Pulmonary artery endothelial cell (primary cell): ENCODE data around the gene SMG6. TPM values are rescaled to one million over a fixed set of nuclear protein-coding genes. Genes with fewer than 3 reads are reported as not detected.
"Not testable (repeated sequence)": the region's sequence is repeated elsewhere in the genome, so short reads cannot be mapped to it uniquely, and the experiment has no call there.

Experiments used
- DNase-seq: peaks from one replicate; pipeline ENCODE4 v3.0.0-alpha.2; 2011; ENCODE audit warnings: low read depth, low spot score
- total RNA-seq: library from RNA; depleted of rRNA; stranded (reverse); fragments of >200 nt; gene quantifications from 2 replicates; pipeline ENCODE4 v1.2.3, GENCODE V29; 2014

SMG6 gene
- total RNA-seq, 1 donor from 2014 or later: 24.9 TPM

- DNase-seq: no peak
These were observed 153.7 kb downstream of the SMG6 start for GRCh38 chr17:2149934-2150333.

- DNase-seq: no peak
These were observed 157.3 kb downstream of the SMG6 start for GRCh38 chr17:2146132-2146871.

DNA sequence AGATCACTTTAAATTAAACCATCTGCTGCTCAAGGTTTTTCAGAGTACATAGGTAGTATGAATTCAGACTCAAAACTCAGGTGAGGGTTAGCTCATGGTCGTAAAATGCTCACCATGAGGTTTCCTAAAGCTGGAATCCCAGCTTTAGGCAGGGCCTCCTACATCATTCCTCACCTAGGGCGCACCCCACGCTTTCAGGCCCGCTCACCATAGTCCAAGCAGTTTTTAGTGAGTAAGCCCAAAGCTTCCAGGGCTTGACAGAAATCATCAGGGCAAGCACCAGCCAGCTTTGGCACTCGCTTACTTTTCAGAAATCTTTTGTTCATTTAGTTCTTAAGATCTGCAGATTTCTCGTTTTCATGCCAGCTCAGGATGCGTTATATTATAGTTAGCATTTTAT, 158.9 kb downstream of the SMG6 start:
- no peak for DNase-seq

GRCh38 chr17:2143332-2143731, 160.3 kb downstream of the SMG6 start:
- no peak for DNase-seq

DNA sequence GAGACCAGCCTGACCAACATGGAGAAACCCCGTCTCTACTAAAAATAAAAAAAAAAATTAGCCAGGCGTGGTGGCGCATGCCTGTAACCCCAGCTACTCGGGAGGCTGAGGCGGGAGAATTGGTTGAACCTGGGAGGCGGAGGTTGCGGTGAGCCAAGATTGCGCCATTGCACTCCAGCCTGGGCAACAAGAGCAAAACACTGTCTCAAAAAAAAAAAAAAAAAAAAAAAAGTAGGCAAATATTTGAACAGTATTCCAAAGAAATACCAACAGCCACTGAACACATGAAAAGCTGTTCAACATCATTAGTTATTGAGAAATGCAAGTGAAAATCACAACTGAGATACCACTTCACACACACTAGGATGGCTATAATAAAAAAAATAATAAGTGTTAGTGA, 160.9 kb downstream of the SMG6 start:
- not testable (repeated sequence) for DNase-seq

DNA sequence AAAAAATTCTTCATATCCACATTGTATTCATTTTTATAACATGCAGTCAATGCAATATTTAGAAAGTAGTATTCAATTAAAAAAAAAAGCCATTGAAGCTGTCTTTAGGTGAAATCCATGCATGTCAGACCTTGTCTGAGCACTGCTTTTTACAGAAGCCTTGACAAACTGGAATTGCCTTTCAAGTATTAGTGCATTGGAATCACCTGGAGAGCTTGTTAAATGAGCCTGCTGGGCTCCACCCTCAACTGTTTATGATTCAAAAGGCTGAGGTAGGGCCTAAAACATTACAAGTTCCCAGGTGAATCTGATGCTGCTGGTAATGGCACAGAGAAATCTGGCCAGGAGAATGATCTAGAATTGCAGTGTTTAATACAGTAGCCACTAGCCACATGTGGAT, 162.9 kb downstream of the SMG6 start:
- DNase-seq: no peak

DNA sequence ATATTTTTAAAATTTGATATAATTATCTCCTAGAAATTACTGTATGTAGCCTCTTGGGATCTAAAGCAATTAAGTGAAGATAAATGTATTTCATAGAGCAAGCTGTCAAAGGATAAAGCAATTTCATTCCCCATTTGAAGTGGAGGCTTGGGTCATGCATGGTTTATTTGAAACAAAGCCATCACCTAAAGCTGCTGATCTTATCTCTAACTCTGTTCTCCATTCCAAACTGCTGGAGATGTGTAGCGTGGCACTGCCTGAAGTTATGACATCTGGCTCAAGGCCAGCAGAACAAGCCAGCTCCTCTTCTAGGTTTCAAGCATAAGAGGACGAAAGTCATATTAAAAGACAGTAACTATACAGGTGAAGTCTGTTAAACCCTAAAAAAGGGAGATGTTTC, 164.8 kb downstream of the SMG6 start:
- no peak for DNase-seq

DNA sequence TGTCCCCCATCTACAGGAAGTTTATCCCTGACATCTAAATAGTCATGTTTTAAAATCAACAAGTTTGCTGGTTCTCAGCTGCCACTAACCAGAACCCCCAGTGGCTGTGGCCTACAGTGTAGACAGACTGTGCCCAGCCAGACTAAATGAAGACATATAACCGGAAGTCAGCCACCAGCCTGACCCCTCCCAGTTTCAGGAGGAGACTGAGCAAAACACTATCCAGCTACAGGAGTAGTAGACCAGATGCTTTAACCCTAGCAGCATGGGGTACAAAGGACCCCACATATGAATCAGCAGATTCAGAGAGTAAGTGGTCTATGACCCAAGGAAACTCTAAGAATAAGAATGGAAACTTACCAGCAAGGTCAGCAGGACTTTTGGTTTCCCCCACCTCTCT, 165.3 kb downstream of the SMG6 start:
- DNase-seq: no peak

DNA sequence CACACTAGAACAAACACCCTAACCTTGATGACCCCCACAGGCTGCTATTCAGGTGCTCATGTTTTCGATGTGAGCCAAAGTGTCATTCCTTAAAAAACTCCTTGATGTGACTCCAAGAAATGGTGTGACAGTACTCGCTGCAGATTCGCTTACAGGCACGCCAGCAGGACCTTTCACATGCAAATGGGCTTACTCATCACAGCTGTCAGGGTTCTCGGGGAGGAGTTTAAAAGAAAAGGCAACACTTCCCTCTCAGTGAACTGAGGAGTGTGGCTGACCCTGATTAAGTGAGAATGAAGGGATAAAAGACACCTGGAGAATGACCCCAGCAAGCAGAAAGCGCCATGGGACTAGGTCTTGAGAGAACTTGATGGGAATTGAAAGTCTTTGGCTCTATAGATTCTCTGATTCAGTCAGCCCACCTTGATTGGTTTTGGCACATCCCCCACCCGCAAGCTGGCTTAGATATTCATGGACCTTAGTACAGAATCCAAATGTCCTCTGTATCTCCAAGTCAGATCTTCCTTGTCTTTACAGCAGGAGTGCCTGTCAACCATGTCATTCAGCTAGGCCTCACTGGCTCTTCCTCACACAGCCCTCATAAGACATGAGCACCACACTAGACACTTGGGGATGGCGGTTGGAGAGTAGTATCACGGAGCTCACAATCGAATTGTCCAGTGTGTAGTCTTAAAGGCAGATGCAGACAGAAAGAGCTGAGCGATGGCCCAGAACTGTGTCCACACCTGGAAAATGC, 166.1 kb downstream of the SMG6 start:
- no peak for DNase-seq

DNA sequence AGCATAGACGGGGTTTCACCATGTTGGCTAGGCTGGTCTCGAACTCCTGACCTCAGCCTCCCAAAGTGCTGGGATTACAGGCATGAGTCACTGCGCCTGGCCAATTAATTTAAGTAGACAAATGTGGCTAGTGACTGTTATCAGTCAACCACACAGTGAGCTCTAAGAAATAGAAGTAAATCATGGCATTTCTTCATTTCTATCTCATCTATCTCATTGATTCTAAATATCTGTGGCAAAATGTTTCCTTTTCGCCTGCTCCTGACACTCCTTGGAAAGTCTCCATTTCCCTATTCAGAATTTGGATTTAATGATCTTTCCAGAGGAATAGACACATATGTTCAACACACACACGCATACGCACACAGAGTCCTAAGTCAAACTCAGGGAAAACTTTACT, 167.3 kb downstream of the SMG6 start:
- DNase-seq: no peak

DNA sequence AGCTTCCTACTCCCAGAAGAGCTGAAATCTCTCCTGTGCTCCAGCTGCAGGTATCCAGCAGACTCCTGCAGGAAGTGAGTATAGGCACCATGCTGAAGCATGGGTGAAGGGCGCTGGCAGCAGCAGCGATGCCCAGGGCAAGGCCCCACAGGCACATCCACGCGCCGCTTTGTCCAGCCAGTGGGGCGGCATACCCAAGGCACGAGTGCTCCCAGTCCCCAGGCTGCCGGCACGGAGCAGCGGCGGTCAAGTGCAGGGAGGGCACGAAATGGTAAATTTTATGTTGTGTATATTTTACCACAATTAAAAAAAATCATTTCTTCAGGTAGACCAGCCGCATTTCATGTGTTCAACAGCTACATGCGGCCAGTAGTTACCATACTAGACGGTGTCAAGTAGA, 175.6 kb downstream of the SMG6 start:
- no peak for DNase-seq

- DNase-seq: no peak
These were observed 178.5 kb downstream of the SMG6 start for GRCh38 chr17:2125013-2125535.

DNA sequence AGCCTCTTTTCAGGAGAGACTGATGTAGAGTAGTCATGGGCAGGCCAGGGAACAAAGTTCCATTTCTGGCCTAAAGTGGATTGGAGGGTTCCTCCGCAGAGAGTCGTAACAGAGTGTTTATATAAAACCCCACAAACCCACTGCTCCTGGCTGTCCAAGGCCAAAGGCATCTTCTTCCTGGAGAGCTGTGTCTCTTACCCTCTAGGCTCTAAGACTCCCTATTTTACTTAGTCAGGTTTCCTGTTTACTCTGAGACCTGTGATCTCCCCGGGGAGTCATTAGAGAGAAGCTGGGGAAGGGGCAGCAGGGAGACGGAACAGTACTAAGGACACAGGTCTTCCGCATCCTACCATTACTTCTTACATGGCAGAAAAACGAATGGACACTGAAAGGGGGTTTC, 179.2 kb downstream of the SMG6 start:
- no peak for DNase-seq

- DNase-seq: no peak
These were observed 180.0 kb downstream of the SMG6 start for GRCh38 chr17:2123375-2124251.

- no peak for DNase-seq
These were observed 180.8 kb downstream of the SMG6 start for GRCh38 chr17:2122641-2123302.

- no peak for DNase-seq
These were observed 182.8 kb downstream of the SMG6 start for GRCh38 chr17:2120586-2121335.

- DNase-seq: no peak
These were observed 190.3 kb downstream of the SMG6 start for GRCh38 chr17:2113279-2113622.

DNA sequence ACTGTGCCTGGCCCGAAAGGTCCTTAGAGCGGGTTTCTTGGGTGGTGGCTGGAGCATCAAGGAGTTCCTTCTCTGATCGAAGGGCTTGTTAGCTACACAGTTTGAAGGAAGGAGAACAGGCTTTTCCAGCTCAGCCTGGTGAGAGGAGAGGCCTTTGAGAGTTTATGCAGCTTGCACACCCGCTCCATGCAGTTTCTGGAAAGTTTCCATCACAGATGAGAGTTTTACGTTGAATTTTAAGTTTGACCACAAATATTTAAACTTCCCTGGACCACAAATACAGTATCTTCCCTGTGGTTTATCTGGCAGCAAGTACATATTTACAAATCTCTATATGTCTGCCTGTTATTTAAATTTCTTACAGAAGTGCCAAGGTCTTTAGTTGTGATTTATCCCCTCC, 191.9 kb downstream of the SMG6 start:
- no peak for DNase-seq

GRCh38 chr17:2110436-2110835, 193.1 kb downstream of the SMG6 start:
- DNase-seq: no peak

DNA sequence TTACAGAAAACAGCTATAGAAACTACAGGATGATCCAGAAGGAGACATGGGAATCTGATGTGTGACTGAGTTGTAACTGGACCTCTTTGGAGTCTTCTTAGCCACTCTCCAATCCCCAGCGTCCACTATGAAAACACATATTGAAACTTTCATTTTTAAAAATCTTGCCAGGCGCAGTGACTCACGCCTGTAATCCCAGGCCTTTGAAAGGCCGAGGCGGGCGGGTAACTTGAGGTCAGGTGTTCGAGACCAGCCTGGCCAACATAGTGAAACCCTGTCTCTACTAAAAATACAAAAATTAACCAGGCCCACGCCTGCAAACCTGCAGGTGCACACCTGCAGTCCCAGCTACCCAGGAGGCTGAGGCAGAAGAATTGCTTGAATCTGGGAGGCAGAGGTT, 195.4 kb downstream of the SMG6 start:
- DNase-seq: no peak

GRCh38 chr17:2107506-2107905, 196.1 kb downstream of the SMG6 start:
- DNase-seq: no peak
